AG09309 (cell line): ENCODE results near the gene SPINK9.

Experiments
- DNase-seq: peaks from one replicate; pipeline ENCODE4 v3.0.0-alpha.2; 2010; ENCODE audit warnings: low read depth
- H3K4me3 ChIP-seq: 2 replicates; pipeline ENCODE4 v1.5.1; 2011; ENCODE audit warnings: mild to moderate bottlenecking, low read depth, low read length, moderate library complexity; ENCODE audit not compliant: control insufficient read depth
- TF ChIP-seq, protein P1 (sequence below): IDR thresholded peaks from 2 replicates; pipeline ENCODE4 v1.5.1; 2011; ENCODE audit warnings: mild to moderate bottlenecking, low read depth, low read length, inconsistent platforms; ENCODE audit not compliant: insufficient read depth, control insufficient read depth; ENCODE audit errors: missing control alignments

The SPINK9 gene

GRCh38 chr5:148336704-148337435 lies 1.5 kb downstream of the SPINK9 start:
- TF ChIP-seq, protein P1, sequence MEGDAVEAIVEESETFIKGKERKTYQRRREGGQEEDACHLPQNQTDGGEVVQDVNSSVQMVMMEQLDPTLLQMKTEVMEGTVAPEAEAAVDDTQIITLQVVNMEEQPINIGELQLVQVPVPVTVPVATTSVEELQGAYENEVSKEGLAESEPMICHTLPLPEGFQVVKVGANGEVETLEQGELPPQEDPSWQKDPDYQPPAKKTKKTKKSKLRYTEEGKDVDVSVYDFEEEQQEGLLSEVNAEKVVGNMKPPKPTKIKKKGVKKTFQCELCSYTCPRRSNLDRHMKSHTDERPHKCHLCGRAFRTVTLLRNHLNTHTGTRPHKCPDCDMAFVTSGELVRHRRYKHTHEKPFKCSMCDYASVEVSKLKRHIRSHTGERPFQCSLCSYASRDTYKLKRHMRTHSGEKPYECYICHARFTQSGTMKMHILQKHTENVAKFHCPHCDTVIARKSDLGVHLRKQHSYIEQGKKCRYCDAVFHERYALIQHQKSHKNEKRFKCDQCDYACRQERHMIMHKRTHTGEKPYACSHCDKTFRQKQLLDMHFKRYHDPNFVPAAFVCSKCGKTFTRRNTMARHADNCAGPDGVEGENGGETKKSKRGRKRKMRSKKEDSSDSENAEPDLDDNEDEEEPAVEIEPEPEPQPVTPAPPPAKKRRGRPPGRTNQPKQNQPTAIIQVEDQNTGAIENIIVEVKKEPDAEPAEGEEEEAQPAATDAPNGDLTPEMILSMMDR, result no peak
- no peak overlapping the region for H3K4me3 ChIP-seq
- peak; percentile 23 for DNase-seq

DNA sequence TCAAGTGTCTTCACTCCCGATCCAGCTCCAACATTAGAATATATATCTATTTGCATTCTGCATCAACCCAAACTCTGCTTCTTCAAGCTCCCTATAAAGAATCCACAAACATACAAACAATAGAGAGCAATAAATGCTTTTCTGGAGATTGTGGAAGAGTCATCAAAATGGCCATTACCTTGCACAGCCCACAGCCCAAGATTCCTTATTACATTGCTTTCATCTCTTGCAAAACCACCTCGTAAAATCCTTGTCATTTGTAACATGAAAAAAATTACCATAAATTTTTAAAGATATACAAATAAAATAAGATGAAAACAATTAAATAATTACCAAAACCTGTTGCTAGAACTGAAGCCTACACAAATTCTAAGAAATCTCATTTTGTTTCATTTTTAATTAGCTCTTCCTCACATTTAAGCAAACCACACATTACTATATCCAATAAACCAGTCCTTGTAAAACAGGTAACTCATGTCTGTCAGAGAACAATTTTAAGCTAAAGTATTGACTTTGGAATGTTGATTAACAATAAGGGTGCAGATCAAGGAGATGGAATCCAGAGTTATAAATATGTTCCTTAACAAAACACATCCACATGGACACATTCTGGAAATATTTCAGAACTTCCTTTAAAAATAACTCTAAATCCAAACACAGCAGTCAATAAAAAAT lies 7.1 kb downstream of the SPINK9 start:
- DNase-seq, result no peak
- no peak overlapping the region for H3K4me3 ChIP-seq
- TF ChIP-seq, protein P1, result no peak

DNA sequence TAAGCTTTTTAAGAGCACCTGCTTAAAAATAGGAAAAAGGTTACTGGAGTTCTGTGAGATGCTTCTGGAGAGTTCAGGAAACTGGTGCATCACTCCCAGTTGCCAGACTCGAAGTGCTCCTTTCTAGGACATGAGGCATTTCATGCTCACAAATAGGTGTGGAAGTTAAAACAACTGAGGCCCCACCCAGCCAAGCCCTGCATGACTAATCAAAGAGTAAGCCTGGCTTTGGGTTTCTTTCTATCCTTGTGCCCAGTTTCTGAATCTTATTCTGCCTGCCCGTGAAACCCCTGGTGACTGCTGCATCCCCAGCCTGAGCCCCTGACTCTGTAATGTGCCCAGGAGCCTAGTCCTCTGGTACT lies 7.7 kb downstream of the SPINK9 start:
- H3K4me3 ChIP-seq, result no peak overlapping the region
- TF ChIP-seq, protein P1, result no peak
- no peak for DNase-seq

DNA sequence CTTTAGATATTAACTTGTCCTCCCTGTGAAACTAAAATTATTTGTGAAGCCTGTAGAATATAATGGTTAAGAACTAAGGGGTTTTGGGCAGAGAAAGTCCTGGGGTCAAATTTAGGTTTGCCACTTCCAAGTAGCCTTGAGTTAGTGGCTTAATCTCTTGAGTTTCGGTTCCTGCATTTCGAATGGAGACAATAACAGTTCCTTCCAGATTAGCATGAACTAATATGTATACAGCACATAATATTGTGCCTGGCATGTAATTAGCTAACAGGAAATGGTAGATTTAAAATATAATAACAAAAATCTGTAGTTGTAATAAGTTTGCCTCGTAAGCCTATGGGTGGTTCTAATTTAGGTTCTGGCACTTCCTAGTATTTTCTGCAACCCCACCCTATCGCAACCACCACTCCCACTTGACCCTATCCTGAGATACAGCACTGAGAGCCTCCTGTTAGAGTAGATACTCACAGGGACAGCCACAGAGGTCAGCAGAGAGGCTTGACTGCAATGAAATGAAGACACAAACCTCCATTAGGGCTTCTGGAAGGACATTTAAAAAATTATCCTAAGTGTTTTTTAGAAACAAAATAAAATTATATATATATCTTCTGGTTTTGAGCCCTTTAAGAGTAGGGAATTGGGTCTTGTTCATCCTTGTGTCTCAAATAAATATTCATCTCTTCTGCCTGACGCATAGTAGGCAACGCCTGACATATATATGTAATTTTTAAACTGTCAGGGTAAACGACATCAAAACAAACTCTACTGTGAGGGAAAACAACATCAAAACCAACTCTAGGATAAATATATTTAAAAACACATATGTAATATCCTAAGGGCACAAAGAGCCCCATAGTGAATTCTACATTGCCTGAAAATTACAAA lies 8.5 kb downstream of the SPINK9 start:
- no peak overlapping the region for H3K4me3 ChIP-seq
- DNase-seq, result no peak
- TF ChIP-seq, protein P1, result no peak

- no peak overlapping the region for H3K4me3 ChIP-seq
- no peak for DNase-seq
- TF ChIP-seq, protein P1, result no peak
Observed at GRCh38 chr5:148347706-148348105, 12.3 kb downstream of the SPINK9 start.

DNA sequence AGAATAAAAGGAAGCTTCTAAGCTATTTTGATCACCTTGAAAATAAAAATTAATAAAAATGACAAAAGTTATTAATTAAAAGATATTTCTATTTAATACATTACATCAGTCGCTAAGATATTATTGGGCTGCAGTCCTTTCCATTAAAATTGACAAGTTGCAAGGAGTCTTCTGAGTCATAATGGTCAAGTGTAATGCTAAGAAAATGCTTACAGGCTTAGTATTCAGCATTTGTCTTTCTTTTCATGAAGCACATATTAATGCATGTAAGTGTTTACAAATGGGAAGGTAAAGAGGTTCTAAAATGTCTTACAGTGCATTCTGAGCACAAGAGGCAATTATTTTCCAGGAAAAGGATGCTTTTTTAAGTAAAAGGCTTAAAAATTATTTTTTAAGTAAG lies 17.3 kb downstream of the SPINK9 start:
- TF ChIP-seq, protein P1, result no peak
- H3K4me3 ChIP-seq, result no peak overlapping the region
- DNase-seq, result no peak
